NCI-H510A treated with DMSO at 0.1 percent for 48 hours (cell line): ENCODE data around the gene PIGZ.

Source experiments
- DNase-seq: peaks from one replicate; lab custom pipeline; 2025; lab: John Stamatoyannopoulos, UW

PIGZ gene

GRCh38 chr3:196903740-196904139 is 64.9 kb downstream of the PIGZ start:
- DNase-seq: no peak

GRCh38 chr3:196902296-196902695 is 66.3 kb downstream of the PIGZ start:
- no peak for DNase-seq

- no peak for DNase-seq
Observed at GRCh38 chr3:196901768-196902167, 66.9 kb downstream of the PIGZ start.
